ENCODE measurements around the gene CRADD.
"Not testable (repeated sequence)": the region's sequence is repeated elsewhere in the genome, so short reads cannot be mapped to it uniquely, and the experiment has no call there.

The CRADD gene

DNA sequence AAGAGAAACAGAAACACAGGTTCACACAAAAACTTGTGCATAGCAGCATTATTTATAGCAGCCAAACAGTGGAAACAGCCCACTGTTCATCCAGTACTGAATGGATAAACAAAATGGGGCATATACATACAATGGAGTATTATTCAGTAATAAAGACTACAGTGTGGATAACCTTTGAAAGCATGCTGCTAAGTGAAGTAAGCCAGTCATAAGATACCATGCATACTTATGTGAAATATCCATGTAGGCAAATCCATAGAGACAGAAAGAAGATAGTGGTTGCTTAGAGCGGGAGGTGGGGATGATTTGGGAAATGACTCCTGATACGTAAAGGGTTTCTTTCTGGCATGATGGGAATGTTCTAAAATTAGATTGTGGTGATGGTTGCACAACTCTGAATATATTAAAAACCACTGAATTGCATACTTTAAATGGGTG is 99.4 kb downstream of the CRADD start:
- Histone ChIP-seq H3K4me1 (ENCODE audit: control insufficient read depth, insufficient read depth, low read length) (peaks cover 5% of the 10 kb centered on the region), H3K36me3 (ENCODE audit: control insufficient read depth, insufficient read depth, low read length) (no peaks in the 10 kb centered on the region), H3K27ac (ENCODE audit: low read depth, low read length) (no peak overlapping the region), H3K27me3 (ENCODE audit: control insufficient read depth, insufficient read depth, low read length) (no peaks in the 10 kb centered on the region), H3K9ac (ENCODE audit: low read length) (no peak overlapping the region), H3K4me3 (ENCODE audit: low read depth, low read length) (no peak overlapping the region), H3K9me3 (ENCODE audit: control insufficient read depth, insufficient read depth, low read depth, low read length) (no peaks in the 10 kb centered on the region)

DNA sequence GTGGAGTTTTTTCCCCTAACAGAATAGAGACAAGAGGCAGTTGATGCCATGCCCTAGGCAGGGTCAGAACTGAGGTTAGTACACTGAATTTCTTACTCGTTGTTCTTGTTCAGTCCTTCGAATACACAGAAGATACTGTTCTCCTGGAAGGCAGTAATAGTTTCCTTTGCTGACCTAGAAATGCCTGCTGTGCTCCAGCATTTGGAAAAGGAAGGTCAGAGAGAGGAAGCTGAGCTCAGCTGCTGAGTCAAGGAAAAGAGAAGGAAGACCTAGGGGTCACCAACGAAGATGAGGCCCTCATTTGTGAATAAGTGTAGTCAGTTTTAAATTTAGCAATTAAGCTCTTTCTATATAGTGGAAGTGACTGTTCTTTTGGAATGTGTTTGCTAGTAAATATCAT is 100.1 kb downstream of the CRADD start:
- Histone ChIP-seq H3K27ac (ENCODE audit: low read depth, low read length) (no peak overlapping the region), H3K36me3 (ENCODE audit: control insufficient read depth, insufficient read depth, low read length) (no peaks in the 10 kb centered on the region), H3K9me3 (ENCODE audit: control insufficient read depth, insufficient read depth, low read depth, low read length) (no peaks in the 10 kb centered on the region), H3K4me1 (ENCODE audit: control insufficient read depth, insufficient read depth, low read length) (peaks cover 5% of the 10 kb centered on the region), H3K27me3 (ENCODE audit: control insufficient read depth, insufficient read depth, low read length) (no peaks in the 10 kb centered on the region), H3K4me3 (ENCODE audit: low read depth, low read length) (no peak overlapping the region), H3K9ac (ENCODE audit: low read length) (no peak overlapping the region)

DNA sequence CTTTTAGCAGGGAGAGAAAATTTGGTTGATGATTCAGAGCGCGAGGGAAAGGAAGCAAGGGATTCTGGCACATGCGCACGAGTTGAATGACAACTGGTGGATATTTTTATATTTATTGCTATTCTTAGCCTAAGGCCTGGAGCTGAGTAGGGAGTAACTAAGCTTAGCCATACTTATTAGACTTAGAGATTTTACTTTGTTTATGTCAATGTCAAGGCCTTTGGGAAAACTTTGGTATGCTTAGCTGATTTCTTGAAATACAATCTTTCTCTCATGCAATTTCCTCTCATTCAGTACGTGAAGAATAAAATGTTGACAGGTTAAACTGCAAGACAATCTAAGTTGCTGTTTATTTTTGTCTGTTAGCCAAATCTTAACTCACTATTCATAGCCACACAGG is 101.1 kb downstream of the CRADD start:
- Histone ChIP-seq H3K4me1 (ENCODE audit: control insufficient read depth, insufficient read depth, low read length) (peaks cover 5% of the 10 kb centered on the region), H3K9me3 (ENCODE audit: control insufficient read depth, insufficient read depth, low read depth, low read length) (no peaks in the 10 kb centered on the region), H3K4me3 (ENCODE audit: low read depth, low read length) (no peak overlapping the region), H3K27me3 (ENCODE audit: control insufficient read depth, insufficient read depth, low read length) (no peaks in the 10 kb centered on the region), H3K36me3 (ENCODE audit: control insufficient read depth, insufficient read depth, low read length) (no peaks in the 10 kb centered on the region), H3K9ac (ENCODE audit: low read length) (no peak overlapping the region), H3K27ac (ENCODE audit: low read depth, low read length) (no peak overlapping the region)

DNA sequence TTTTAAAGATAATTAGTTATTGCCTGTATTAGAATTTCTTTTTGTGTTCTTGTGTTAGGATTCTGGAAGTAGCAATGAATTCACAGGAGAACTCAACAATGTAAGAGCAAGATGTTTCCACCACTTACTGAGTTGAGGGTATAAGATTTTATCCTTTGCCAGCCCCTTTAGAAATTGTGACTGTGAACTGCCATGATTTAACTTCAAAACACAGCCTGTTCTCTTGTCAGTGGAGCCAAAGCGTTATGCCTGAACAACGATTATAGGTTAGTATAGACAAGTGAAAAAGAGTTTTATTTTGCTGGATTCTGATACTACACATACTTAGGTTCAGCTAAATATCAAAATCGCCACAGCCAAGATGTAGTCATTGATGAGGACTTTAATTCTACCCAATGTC is 101.6 kb downstream of the CRADD start:
- H3K9me3 ChIP-seq (ENCODE audit: control insufficient read depth, insufficient read depth, low read depth, low read length): no peaks in the 10 kb centered on the region
- no peak overlapping the region for H3K9ac ChIP-seq (ENCODE audit: low read length)
- no peak overlapping the region for H3K4me3 ChIP-seq (ENCODE audit: low read depth, low read length)
- no peak overlapping the region for H3K27ac ChIP-seq (ENCODE audit: low read depth, low read length)
- peaks cover 5% of the 10 kb centered on the region for H3K4me1 ChIP-seq (ENCODE audit: control insufficient read depth, insufficient read depth, low read length)
- no peaks in the 10 kb centered on the region for H3K36me3 ChIP-seq (ENCODE audit: control insufficient read depth, insufficient read depth, low read length)
- no peaks in the 10 kb centered on the region for H3K27me3 ChIP-seq (ENCODE audit: control insufficient read depth, insufficient read depth, low read length)

DNA sequence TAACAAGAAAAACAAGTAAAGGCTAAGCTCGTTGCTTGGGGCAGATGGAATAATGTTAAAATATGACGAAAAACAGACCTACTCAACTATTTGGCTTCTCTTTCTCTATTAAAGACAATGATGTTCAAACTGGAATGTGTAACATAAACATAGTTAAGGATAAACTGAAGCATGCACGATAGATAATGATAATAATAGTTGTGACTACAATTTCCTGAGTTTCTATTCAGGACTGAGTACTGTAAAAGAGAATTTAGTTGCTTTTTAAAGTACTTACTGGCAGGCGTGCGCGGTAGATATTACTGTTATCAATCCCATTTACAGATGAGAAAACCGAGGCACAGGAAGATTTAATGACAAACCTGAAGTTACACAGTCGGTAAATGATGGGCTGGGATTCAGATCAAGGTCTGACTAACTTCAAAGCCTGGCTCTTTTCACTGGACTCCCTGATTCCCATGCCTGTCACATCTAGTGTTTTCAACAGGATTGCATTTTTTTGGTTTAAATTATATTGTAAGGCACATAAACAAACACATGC is 103.0 kb downstream of the CRADD start:
- no peaks in the 10 kb centered on the region for H3K27me3 ChIP-seq (ENCODE audit: control insufficient read depth, insufficient read depth, low read length)
- no peaks in the 10 kb centered on the region for H3K36me3 ChIP-seq (ENCODE audit: control insufficient read depth, insufficient read depth, low read length)
- H3K27ac ChIP-seq (ENCODE audit: low read depth, low read length): no peak overlapping the region
- no peak overlapping the region for H3K9ac ChIP-seq (ENCODE audit: low read length)
- H3K9me3 ChIP-seq (ENCODE audit: control insufficient read depth, insufficient read depth, low read depth, low read length): no peaks in the 10 kb centered on the region
- no peak overlapping the region for H3K4me3 ChIP-seq (ENCODE audit: low read depth, low read length)
- H3K4me1 ChIP-seq (ENCODE audit: control insufficient read depth, insufficient read depth, low read length): peaks cover 14% of the 10 kb centered on the region

DNA sequence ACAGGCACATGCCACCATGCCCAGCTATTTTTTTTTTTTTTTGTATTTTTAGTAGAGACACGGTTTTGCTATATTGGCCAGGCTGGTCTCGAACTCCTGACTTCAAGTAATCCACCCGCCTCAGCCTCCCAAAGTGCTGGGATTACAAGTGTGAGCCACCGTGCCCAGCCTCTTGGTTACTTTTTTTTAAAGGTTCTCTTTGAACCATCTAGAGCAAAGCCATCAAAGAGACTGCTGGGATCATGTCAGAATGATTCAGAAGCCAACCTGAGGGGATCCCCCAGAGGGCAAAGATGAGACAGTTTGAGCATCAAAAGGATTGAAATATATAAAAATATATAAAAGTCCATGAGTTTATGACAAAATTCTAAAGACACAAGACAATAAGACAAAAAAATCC is 103.7 kb downstream of the CRADD start:
- H3K4me1 ChIP-seq (ENCODE audit: control insufficient read depth, insufficient read depth, low read length): peaks cover 20% of the 10 kb centered on the region
- not testable (repeated sequence) for H3K9ac ChIP-seq (ENCODE audit: low read length); H3K27me3 ChIP-seq (ENCODE audit: control insufficient read depth, insufficient read depth, low read length); H3K27ac ChIP-seq (ENCODE audit: low read depth, low read length); H3K9me3 ChIP-seq (ENCODE audit: control insufficient read depth, insufficient read depth, low read depth, low read length); H3K36me3 ChIP-seq (ENCODE audit: control insufficient read depth, insufficient read depth, low read length); H3K4me3 ChIP-seq (ENCODE audit: low read depth, low read length)

DNA sequence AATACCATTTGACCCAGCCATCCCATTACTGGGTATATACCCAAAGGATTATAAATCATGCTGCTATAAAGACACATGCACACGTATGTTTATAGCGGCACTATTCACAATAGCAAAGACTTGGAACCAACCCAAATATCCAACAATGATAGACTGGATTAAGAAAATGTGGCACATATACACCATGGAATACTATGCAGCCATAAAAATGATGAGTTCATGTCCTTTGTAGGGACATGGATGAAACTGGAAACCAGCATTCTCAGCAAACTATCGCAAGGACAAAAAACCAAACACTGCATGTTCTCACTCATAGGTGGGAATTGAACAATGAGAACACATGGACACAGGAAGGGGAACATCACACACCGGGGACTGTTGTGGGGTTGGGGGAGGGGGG is 104.8 kb downstream of the CRADD start:
- H3K9ac ChIP-seq (ENCODE audit: low read length); H3K4me3 ChIP-seq (ENCODE audit: low read depth, low read length); H3K36me3 ChIP-seq (ENCODE audit: control insufficient read depth, insufficient read depth, low read length); H3K27ac ChIP-seq (ENCODE audit: low read depth, low read length); H3K9me3 ChIP-seq (ENCODE audit: control insufficient read depth, insufficient read depth, low read depth, low read length); H3K27me3 ChIP-seq (ENCODE audit: control insufficient read depth, insufficient read depth, low read length): not testable (repeated sequence)
- H3K4me1 ChIP-seq (ENCODE audit: control insufficient read depth, insufficient read depth, low read length): peaks cover 26% of the 10 kb centered on the region

DNA sequence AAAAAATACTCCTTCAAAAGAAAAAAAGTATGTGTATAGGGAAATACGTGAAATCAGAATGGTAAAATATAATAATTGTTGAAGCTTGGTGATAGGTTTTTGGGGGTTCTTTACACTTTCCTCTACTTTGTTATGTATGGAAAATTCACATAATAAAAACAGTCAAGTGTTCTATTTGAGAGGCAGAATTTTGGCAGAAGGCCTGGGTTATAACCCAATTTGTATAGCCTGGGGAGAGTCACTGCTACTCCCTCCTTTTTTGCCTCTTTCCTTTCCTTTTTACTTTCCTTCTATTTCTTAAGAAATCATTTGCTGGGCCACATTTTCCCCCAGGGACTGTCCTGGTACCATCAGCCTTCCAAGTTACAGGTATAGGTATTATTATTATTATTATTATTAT is 105.7 kb downstream of the CRADD start:
- Histone ChIP-seq H3K4me3 (ENCODE audit: low read depth, low read length) (no peak overlapping the region), H3K27ac (ENCODE audit: low read depth, low read length) (no peak overlapping the region), H3K4me1 (ENCODE audit: control insufficient read depth, insufficient read depth, low read length) (peaks cover 22% of the 10 kb centered on the region), H3K9me3 (ENCODE audit: control insufficient read depth, insufficient read depth, low read depth, low read length) (no peaks in the 10 kb centered on the region), H3K27me3 (ENCODE audit: control insufficient read depth, insufficient read depth, low read length) (no peaks in the 10 kb centered on the region), H3K36me3 (ENCODE audit: control insufficient read depth, insufficient read depth, low read length) (no peaks in the 10 kb centered on the region), H3K9ac (ENCODE audit: low read length) (no peak overlapping the region)

DNA sequence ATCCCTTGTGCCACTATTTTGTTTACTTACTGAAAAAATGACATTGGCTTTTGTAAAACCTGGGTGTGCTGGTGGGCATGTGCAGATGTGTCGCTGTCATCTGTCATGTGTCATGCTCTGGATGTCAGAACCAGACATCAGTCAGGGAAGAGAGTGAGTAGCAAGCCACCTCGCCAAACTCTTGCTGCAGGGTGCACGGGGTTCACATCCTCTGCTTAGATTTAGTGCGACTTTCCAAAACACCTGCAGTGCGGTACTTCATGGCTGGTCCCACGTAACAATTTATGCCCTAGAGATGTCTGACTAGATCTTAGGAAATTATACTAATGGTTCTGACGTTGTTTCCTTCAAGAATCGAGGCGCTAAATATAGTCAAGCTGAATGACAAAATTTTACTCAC is 106.7 kb downstream of the CRADD start:
- no peaks in the 10 kb centered on the region for H3K36me3 ChIP-seq (ENCODE audit: control insufficient read depth, insufficient read depth, low read length)
- no peaks in the 10 kb centered on the region for H3K9me3 ChIP-seq (ENCODE audit: control insufficient read depth, insufficient read depth, low read depth, low read length)
- H3K9ac ChIP-seq (ENCODE audit: low read length): no peak overlapping the region
- no peak overlapping the region for H3K4me3 ChIP-seq (ENCODE audit: low read depth, low read length)
- H3K27ac ChIP-seq (ENCODE audit: low read depth, low read length): no peak overlapping the region
- H3K27me3 ChIP-seq (ENCODE audit: control insufficient read depth, insufficient read depth, low read length): no peaks in the 10 kb centered on the region
- H3K4me1 ChIP-seq (ENCODE audit: control insufficient read depth, insufficient read depth, low read length): peaks cover 22% of the 10 kb centered on the region

DNA sequence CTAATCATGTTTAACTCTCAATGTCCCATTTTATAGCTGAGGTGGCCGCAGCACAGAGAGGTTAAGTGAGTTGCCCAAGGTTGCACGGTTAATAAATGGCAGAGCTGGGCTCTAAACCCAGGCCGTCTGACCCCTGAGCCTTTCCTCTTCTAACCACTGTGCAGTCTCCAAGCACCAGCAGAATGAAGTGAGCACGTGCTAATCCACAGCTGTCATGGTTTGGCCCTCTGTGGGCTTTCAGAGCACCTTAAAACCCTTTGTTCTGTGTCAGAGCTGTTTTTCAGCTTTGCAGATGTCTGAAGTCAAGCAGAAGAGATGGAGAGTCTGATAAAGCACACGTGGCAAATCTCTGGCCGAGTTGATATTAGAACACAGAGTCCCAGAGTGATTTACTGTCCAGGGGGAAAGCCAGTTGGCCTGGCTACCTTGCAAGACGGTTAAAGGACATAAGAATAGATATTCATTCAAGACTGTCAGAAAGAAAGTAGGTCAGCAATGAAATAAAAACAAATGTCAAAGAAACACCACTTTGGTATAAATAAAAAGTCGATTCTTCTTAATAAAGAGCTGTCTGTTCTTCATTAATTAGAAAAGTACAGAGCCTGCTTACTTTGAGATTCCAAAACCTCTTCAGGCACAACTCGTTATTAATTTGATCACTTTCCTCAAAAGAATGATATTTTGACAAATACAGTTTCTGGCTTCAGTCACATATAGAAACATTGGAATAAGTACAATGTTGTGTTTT is 107.3 kb downstream of the CRADD start:
- no peak overlapping the region for H3K9ac ChIP-seq (ENCODE audit: low read length)
- no peak overlapping the region for H3K4me3 ChIP-seq (ENCODE audit: low read depth, low read length)
- H3K4me1 ChIP-seq (ENCODE audit: control insufficient read depth, insufficient read depth, low read length): peaks cover 22% of the 10 kb centered on the region
- H3K27me3 ChIP-seq (ENCODE audit: control insufficient read depth, insufficient read depth, low read length): no peaks in the 10 kb centered on the region
- no peak overlapping the region; the same call in 1 of the 2 replicates for H3K27ac ChIP-seq (ENCODE audit: low read depth, low read length)
- no peaks in the 10 kb centered on the region for H3K36me3 ChIP-seq (ENCODE audit: control insufficient read depth, insufficient read depth, low read length)
- no peaks in the 10 kb centered on the region for H3K9me3 ChIP-seq (ENCODE audit: control insufficient read depth, insufficient read depth, low read depth, low read length)

DNA sequence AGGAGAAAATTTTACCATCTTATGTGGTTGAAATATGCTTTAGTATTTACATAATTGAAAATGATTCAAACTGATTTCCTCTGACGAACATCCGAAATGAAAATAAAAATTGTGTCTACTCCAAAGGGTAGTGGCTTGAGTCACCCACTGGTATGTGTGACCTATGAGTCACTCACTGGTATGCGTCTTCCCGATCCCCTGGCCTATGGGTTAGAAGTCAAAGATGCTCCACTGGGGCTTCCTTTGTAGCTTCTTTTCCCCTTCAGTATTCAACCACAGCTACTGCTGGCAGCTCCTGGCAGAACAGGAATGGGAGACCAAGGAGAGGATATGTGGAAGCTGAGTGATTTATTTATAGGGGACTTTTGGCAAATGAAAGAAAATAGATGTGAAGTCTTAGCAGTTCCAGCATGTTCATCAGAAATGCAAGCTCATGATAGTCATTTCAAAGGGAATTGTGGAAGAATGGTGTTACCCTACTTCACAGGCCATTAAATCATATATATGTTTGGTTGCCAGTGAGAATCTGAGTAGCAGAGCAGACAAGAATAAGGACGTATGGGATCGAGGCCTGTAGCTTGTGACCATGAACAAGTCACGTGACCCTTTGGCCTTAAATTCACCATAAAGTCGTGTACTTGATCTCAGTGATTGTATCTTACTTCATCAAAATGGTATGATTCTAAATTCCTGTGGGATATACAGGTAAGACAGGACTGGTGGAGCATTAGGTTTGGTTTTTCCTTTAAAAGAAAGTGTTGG is 108.3 kb downstream of the CRADD start:
- no peaks in the 10 kb centered on the region for H3K27me3 ChIP-seq (ENCODE audit: control insufficient read depth, insufficient read depth, low read length)
- peaks cover 22% of the 10 kb centered on the region for H3K4me1 ChIP-seq (ENCODE audit: control insufficient read depth, insufficient read depth, low read length)
- H3K9ac ChIP-seq (ENCODE audit: low read length): peak overlapping the region; percentile 49
- H3K36me3 ChIP-seq (ENCODE audit: control insufficient read depth, insufficient read depth, low read length): no peaks in the 10 kb centered on the region
- no peaks in the 10 kb centered on the region for H3K9me3 ChIP-seq (ENCODE audit: control insufficient read depth, insufficient read depth, low read depth, low read length)
- H3K4me3 ChIP-seq (ENCODE audit: low read depth, low read length): no peak overlapping the region
- H3K27ac ChIP-seq (ENCODE audit: low read depth, low read length): peak overlapping the region; percentile 45; the same call in 1 of the 2 replicates
